Renal pelvis (tissue), 12 donors: Measurements from ENCODE around the gene PRKCD. TPM values are rescaled to one million over a fixed set of nuclear protein-coding genes. Genes with fewer than 3 reads are reported as not detected.

Experiments used
- DNase-seq: peaks from one replicate; pipeline ENCODE4 v3.0.0-alpha.2; 2013
- long read RNA-seq, 16 experiments: transcript quantifications; one replicate each; lab custom pipeline, GENCODE V29; 2026
- polyA plus RNA-seq, 3 donors: library from polyadenylated mRNA; unstranded; fragments of 120-200 nt; gene quantifications; one replicate each; pipeline ENCODE4 v1.2.1, GENCODE V29; 2013; ENCODE audit not compliant: insufficient read length in 3 of 3

PRKCD gene
- 10 to 100 TPM; 21.2 to 22.8 (median 22.2) TPM for polyA plus RNA-seq
- long read RNA-seq, donor 1, partial matches to known transcripts = 0 of 3 reads
- long read RNA-seq, donor 1, other reads (novel, unspliced or antisense) = 0 of 3 reads
- long read RNA-seq, donor 2, transcript PRKCD-202 (18 exons, 2,810 nt) = major isoform, 5 of 15 reads
- long read RNA-seq, donor 2, partial matches to known transcripts = 8 of 15 reads
- long read RNA-seq, donor 2, other reads (novel, unspliced or antisense) = 0 of 15 reads
- long read RNA-seq, donor 3, partial matches to known transcripts = 14 of 14 reads
- long read RNA-seq, donor 3, other reads (novel, unspliced or antisense) = 0 of 14 reads
- long read RNA-seq, donor 4, partial matches to known transcripts = 11 of 16 reads
- long read RNA-seq, donor 4, other reads (novel, unspliced or antisense) = 0 of 16 reads
- long read RNA-seq, donor 5, partial matches to known transcripts = 0 of 1 reads
- long read RNA-seq, donor 5, other reads (novel, unspliced or antisense) = 0 of 1 reads
- long read RNA-seq, donor 6, partial matches to known transcripts = 0 of 1 reads
- long read RNA-seq, donor 6, other reads (novel, unspliced or antisense) = 0 of 1 reads
- long read RNA-seq, donor 7, partial matches to known transcripts = 0 of 6 reads
- long read RNA-seq, donor 7, other reads (novel, unspliced or antisense) = 0 of 6 reads
- long read RNA-seq, donor 8, partial matches to known transcripts = 0 of 2 reads
- long read RNA-seq, donor 8, other reads (novel, unspliced or antisense) = 0 of 2 reads
- long read RNA-seq, donor 9, transcript PRKCD-202 (18 exons, 2,810 nt) = major isoform, 6 of 25 reads
- long read RNA-seq, donor 9, partial matches to known transcripts = 17 of 25 reads
- long read RNA-seq, donor 9, other reads (novel, unspliced or antisense) = 0 of 25 reads
- long read RNA-seq, donor 10, partial matches to known transcripts = 0 of 1 reads
- long read RNA-seq, donor 10, other reads (novel, unspliced or antisense) = 0 of 1 reads
- long read RNA-seq, donor 11, partial matches to known transcripts = 0 of 1 reads
- long read RNA-seq, donor 11, other reads (novel, unspliced or antisense) = 0 of 1 reads
- long read RNA-seq, donor 12, partial matches to known transcripts = 5 of 9 reads
- long read RNA-seq, donor 12, other reads (novel, unspliced or antisense) = 0 of 9 reads
- long read RNA-seq, donor 13 = 0 reads
- long read RNA-seq, donor 14 = 0 reads
- long read RNA-seq, donor 15, transcript PRKCD-201 (19 exons, 2,680 nt) = major isoform, 5 of 86 reads
- long read RNA-seq, donor 15, partial matches to known transcripts = 59 of 86 reads
- long read RNA-seq, donor 15, other reads (novel, unspliced or antisense) = 19 of 86 reads
- long read RNA-seq, donor 16, partial matches to known transcripts = 5 of 5 reads
- long read RNA-seq, donor 16, other reads (novel, unspliced or antisense) = 0 of 5 reads

DNA sequence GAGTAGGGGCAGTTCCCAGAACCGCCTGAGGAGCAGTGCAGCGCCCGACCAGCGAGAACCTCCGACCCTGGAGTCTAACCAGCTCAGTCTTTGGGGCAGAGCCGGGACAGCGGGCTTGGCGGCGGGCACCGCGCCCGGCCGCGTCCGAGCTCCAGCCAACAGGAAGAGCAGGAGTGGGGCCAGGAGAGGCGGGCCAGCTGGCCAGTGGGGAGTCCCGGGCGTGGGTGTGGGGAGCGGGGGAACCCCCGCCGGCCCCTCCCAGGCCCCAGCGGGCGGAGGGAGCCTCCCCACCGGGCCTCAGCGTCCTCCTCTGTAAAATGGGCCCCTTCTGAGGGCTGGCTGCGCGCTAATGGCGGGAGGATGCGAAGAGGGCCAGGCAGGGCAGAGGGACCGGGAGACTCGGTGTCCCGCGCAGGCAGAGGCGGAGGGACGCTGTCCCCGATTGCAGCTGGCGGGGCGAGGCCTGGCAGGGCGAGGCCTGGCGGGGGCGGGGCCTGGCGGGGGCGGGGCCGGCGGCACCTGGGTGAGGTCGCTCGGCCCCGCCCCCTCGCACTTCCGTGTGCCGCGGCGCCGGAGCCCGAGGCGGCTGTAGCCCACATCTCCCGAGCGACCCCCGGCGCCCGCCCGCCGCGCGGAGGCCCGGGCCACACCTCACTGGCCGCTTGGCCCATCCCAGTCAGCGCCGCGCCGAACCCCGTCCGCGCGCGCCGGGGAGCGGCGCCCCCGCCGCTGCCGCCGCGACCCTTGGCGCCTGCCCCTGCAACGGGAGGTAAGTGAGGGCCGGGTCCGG is at the start of gene PRKCD:
Gene PRKCD (plus strand): TSS at position 550 of the 790 bp plus-strand sequence. CDS start 17,214 bp downstream, outside the sequence.
- no peak for DNase-seq

DNA sequence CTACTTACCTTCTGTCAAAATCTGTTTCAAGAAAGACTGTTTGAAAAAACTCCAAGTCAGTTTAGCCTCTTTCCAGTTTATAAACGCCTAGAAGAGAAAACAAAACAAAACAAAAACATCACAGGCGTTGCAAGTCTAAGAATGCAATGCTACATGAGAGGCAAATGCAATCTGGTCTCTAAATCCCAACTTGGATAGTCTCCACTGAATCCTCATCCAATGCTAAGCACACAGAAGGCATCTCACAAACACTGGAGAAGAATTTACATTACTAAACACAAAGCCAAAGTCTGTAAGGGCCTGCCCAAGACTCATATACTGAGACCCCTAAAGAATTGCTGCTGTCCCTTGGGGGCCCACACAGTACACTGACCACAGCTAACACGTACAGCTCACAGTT is 49.2 kb upstream of the PRKCD start:
- DNase-seq = no peak

DNA sequence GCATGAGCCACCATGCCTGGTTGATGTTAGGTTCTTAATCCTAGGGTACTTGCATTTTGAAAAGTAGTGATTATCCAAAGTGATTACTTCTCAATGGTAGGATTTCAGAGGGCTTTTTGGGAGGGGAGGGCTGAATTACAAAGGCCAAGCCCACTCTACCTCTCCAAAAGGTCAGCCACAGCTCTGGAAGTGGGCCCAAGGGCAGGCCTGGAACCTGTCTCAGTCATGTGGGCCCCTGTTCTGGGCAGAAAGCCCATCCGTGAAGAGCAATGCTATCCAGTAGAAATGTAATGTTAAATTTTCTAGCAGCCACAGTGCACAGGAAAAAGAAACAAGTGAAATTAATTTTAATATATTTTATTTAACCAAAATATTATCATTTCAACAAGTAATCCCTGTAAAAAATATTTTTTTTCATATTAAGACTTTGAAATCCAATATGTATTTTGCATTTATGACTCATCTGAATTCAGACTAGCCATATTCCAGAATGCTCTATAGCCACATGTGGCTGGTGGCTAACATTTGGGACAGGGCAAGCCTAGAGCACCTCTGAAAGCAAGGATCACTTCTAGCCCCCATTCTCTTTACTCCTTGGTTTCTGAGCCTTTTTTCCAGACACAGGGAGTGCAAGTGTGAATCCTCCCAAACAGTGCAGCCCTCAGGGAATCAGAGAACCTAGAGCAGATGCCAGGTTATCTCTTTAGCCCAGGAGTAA is 47.6 kb upstream of the PRKCD start:
- no peak for DNase-seq

DNA sequence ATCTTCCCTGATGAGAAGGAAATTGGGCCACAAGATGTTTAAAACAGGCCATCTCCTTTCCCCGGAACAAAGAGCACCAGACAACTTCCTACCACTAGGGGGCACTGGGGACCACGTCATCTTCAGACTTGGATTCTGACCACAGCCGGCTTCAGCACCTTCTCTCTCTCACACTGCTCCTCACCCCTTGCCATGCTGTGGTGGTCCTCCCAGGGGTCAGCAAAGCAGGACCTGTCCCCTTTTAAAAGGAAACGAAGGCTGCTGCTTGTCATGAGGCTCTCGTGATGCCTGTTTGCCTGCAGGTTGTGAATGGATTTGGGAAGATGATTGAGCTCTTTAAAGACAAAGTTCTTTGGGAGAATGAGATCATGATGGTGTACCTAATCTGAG is 47.0 kb upstream of the PRKCD start:
- DNase-seq = peak; percentile 78

GRCh38 chr3:53114412-53115074 is 46.5 kb upstream of the PRKCD start:
- no peak for DNase-seq

DNA sequence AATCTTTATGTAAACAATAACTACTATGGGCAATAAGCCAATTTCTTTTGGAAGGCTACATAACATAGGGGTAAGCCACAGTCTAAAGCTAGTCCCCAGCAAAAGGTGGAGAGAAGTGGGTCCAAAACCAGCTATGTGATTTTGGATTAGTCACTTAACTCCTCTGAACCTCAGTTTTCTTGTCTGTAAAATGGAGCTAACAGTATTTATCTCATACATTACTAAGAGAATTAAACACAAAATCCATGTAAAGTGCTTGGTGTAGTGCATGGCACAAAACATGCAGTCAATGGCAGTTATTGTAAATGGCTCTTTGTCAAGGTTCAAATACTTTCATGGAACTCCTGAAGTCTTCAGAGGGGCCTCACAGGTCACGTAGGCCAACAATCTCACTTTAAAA is 44.1 kb upstream of the PRKCD start:
- no peak for DNase-seq

DNA sequence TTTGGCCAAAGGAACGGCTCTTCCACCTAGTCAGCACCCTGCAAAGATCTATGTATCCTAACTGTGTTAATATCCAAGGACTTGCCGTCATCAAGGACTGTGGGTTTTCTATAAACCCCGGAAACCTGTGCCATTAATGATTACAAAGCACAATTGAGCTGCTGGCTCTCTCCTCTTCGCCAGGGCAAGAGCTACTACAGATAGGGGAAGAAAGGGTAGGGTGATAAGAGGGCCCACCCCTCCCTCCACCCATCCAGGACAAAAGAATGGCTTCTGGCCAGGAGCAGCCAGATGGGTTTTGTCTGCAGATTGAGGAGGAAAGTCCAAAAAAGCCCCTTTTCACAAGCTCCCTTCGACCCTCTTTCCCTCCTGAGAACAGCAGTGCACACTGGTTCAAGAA is 40.7 kb upstream of the PRKCD start:
- DNase-seq = no peak

- DNase-seq = no peak
Measured at GRCh38 chr3:53122255-53122932, 38.6 kb upstream of the PRKCD start.

- no peak for DNase-seq
Measured at GRCh38 chr3:53122933-53123305, 38.1 kb upstream of the PRKCD start.

DNA sequence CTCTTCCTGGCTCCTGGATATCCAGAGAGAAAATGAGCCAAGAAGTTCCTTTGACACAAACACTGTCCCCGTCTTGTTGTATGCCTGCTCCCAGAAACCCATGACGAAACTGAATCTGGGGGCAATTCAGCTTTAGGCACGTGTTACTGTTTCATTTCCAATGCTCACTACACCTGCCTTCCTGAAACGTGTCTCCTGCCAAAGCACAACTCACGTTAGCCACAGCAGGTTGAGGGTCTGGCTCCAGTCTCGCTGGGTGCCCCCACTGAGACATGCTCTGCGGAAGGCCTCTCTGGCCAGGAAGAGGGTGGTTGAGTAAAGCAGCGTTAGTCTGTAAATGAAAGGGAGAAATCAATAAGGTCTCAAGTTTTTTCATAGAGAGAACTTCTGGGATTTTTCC is 37.5 kb upstream of the PRKCD start:
- no peak for DNase-seq

- DNase-seq = no peak
Measured at GRCh38 chr3:53123953-53124352, 37.1 kb upstream of the PRKCD start.

DNA sequence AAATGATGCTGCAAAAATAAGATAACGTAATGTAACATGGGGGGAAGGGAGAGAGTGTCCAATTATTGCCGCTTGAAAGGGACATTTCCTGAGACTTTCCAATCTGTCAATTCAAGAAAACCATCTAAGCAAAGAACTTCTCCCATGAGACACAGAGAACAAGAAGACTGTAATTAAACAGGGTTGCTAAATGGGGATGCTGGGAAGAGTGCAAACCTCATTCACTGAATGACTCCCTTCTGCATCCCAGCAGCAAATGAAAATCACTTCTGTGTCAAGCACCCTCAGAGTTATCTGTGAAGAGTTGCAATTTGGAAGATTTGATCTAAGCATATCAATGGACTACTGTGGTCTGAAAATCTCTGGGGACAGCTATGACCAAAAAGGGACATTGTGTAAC is 34.4 kb upstream of the PRKCD start:
- DNase-seq = no peak

GRCh38 chr3:53129344-53129743 is 31.7 kb upstream of the PRKCD start:
- DNase-seq = no peak

- peak; percentile 97 for DNase-seq
Measured at GRCh38 chr3:53130179-53131061, 30.6 kb upstream of the PRKCD start, which contains the start of gene RFT1. Gene RFT1, minus strand, starts transcription at chr3:53130435. Its CDS starts 35 bp downstream, at chr3:53130400.

GRCh38 chr3:53131096-53131495 is 29.9 kb upstream of the PRKCD start:
- no peak for DNase-seq

- no peak for DNase-seq
Measured at GRCh38 chr3:53132347-53132746, 28.7 kb upstream of the PRKCD start.

DNA sequence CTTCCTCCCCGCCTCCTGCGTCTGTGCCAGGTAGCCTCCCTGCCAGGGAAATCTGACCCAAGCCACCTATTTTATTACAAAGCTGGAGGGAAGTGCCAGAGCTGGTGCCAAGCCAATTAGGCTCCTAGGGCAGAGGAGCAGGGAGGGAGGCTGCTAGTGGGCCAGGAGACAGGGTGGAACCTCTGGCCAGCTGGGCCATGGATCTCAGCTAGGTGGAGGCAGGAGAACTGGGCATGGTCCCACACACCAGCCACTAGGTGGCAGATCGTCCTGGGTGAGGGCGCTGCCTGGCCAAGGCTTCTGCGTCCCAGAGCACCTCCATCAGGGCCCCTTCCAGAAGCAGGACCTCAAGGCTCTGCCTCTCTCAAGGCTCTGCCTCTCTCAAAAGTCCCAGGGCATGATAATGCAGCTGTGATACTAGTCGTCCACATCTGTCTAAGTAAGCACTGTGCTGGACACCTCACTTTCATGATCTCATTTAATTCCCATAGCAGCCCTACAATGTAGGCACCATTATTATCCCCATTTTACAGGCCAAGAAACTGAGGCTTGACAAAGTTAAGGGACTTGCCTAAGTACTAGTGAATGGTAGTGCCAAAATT is 26.3 kb upstream of the PRKCD start:
- DNase-seq = no peak
